Activated naive CD8-positive, alpha-beta T cell treated with anti-CD3 and anti-CD28 coated beads for 36 hours (primary cell): ENCODE measurements around the gene PLEKHA6. TPM values are rescaled to one million over a fixed set of nuclear protein-coding genes. Genes with fewer than 3 reads are reported as not detected.
A peak's percentile ranks its signal among the peaks of the same experiment; 100 is the strongest.

Source experiments
- DNase-seq: peaks from one replicate; pipeline ENCODE4 v3.0.0; 2021
- H3K27ac Mint-ChIP-seq: one replicate; pipeline ENCODE4 v1.8.0; 2022; ENCODE audit warnings: mild to moderate bottlenecking, moderate library complexity, mixed read lengths
- H3K27me3 Mint-ChIP-seq: one replicate; pipeline ENCODE4 v1.8.0; 2022; ENCODE audit warnings: mild to moderate bottlenecking, mixed read lengths
- H3K36me3 Mint-ChIP-seq: one replicate; pipeline ENCODE4 v1.8.0; 2021; ENCODE audit warnings: mild to moderate bottlenecking, mixed read lengths
- H3K4me1 Mint-ChIP-seq: one replicate; pipeline ENCODE4 v1.8.0; 2021; ENCODE audit warnings: mixed read lengths
- H3K4me3 Mint-ChIP-seq: one replicate; pipeline ENCODE4 v1.8.0; 2022; ENCODE audit warnings: mild to moderate bottlenecking, moderate library complexity, mixed read lengths
- H3K9me3 Mint-ChIP-seq: one replicate; pipeline ENCODE4 v1.8.0; 2022; ENCODE audit warnings: mixed read lengths
- total RNA-seq, 2 experiments: library from RNA; stranded (reverse); gene quantifications; one replicate each; pipeline ENCODE4 v1.2.3, GENCODE V29; 2021

Gene PLEKHA6
- total RNA-seq, 2 experiments from 2014 or later: 0.74 to 1.5 TPM

DNA sequence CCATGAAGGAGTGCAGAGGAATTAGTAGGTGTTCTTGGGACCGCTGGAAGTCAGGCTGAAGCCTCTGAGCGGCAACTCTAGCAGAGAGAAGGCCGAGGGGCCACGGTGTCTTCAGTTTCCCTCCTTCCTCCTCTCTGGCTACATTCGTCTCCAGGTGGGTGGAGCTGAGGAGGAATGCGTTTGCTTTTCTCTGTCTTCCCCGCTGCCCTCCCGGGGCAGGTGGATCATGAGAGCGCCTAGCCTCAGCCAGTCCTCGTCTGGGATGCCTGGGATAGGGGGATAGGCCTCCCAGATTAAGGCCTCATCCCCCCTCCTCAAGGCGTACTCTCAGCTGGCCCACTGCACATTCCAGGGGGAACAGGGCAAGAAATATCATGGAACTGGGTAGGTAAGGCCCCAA lies 138.5 kb downstream of the PLEKHA6 start:
- H3K36me3 Mint-ChIP-seq: no peaks in the 10 kb centered on the region
- no peak overlapping the region for H3K4me3 Mint-ChIP-seq
- no peaks in the 10 kb centered on the region for H3K4me1 Mint-ChIP-seq
- no peak for DNase-seq
- H3K9me3 Mint-ChIP-seq: no peaks in the 10 kb centered on the region
- no peaks in the 10 kb centered on the region for H3K27me3 Mint-ChIP-seq
- no peak overlapping the region for H3K27ac Mint-ChIP-seq

- DNase-seq: no peak
- Mint-ChIP-seq H3K4me3 (no peak overlapping the region), H3K36me3 (no peaks in the 10 kb centered on the region), H3K9me3 (no peaks in the 10 kb centered on the region), H3K4me1 (no peaks in the 10 kb centered on the region), H3K27me3 (no peaks in the 10 kb centered on the region), H3K27ac (no peak overlapping the region)
These were observed 139.6 kb downstream of the PLEKHA6 start for GRCh38 chr1:204219971-204220616.

- Mint-ChIP-seq H3K36me3 (no peaks in the 10 kb centered on the region), H3K4me1 (peaks cover 4% of the 10 kb centered on the region), H3K9me3 (no peaks in the 10 kb centered on the region), H3K27me3 (no peaks in the 10 kb centered on the region), H3K4me3 (no peak overlapping the region), H3K27ac (no peak overlapping the region)
- DNase-seq: no peak
These were observed 141.2 kb downstream of the PLEKHA6 start for GRCh38 chr1:204218552-204218951.

- H3K36me3 Mint-ChIP-seq: no peaks in the 10 kb centered on the region
- no peak overlapping the region for H3K27ac Mint-ChIP-seq
- no peak overlapping the region for H3K4me3 Mint-ChIP-seq
- no peaks in the 10 kb centered on the region for H3K27me3 Mint-ChIP-seq
- no peak for DNase-seq
- H3K4me1 Mint-ChIP-seq: peaks cover 4% of the 10 kb centered on the region
- H3K9me3 Mint-ChIP-seq: no peaks in the 10 kb centered on the region
These were observed 142.1 kb downstream of the PLEKHA6 start for GRCh38 chr1:204217648-204218000.

GRCh38 chr1:204216880-204217647 lies 142.7 kb downstream of the PLEKHA6 start:
- no peak overlapping the region for H3K27ac Mint-ChIP-seq
- H3K27me3 Mint-ChIP-seq: no peaks in the 10 kb centered on the region
- H3K9me3 Mint-ChIP-seq: no peaks in the 10 kb centered on the region
- DNase-seq: no peak
- no peaks in the 10 kb centered on the region for H3K36me3 Mint-ChIP-seq
- no peak overlapping the region for H3K4me3 Mint-ChIP-seq
- H3K4me1 Mint-ChIP-seq: peaks cover 4% of the 10 kb centered on the region

- H3K4me3 Mint-ChIP-seq: no peak overlapping the region
- peaks cover 4% of the 10 kb centered on the region for H3K4me1 Mint-ChIP-seq
- no peaks in the 10 kb centered on the region for H3K36me3 Mint-ChIP-seq
- H3K9me3 Mint-ChIP-seq: no peaks in the 10 kb centered on the region
- no peaks in the 10 kb centered on the region for H3K27me3 Mint-ChIP-seq
- no peak for DNase-seq
- no peak overlapping the region for H3K27ac Mint-ChIP-seq
These were observed 143.5 kb downstream of the PLEKHA6 start for GRCh38 chr1:204216236-204216635.

- peaks cover 4% of the 10 kb centered on the region for H3K4me1 Mint-ChIP-seq
- no peak within 1 kb of the TSS for H3K27ac Mint-ChIP-seq
- no peaks in the 10 kb centered on the region for H3K36me3 Mint-ChIP-seq
- peak within 1 kb of the TSS; percentile 51 for H3K4me3 Mint-ChIP-seq
- no peaks in the 10 kb centered on the region for H3K9me3 Mint-ChIP-seq
- no peaks in the 10 kb centered on the region for H3K27me3 Mint-ChIP-seq
- DNase-seq: peak; percentile 53
These were observed 145.8 kb downstream of the PLEKHA6 start, which contains the start of gene GOLT1A for GRCh38 chr1:204213668-204214662. GOLT1A (minus strand) TSS chr1:204213988; CDS start chr1:204213906, 82 bp downstream.

DNA sequence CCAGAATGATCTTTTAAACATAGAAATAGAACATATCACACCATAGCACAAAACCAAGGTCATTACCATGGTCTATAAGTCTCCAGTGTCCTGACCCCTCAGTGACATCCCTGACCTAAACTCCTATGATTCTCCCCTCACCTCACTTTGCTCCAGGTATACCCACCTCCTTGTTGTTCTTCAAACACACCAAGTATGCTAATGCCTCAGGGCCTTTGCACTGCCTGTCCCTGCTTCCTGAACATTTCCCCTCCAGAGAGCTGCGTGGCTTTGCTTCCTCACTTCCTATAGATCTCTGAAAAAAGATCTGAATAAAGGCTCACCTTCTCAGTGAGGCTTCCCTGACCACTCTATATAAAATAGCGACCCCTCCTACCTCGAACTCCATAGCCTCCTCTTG lies 147.0 kb downstream of the PLEKHA6 start:
- no peak for DNase-seq
- H3K4me3 Mint-ChIP-seq: no peak overlapping the region
- H3K4me1 Mint-ChIP-seq: peaks cover 4% of the 10 kb centered on the region
- no peak overlapping the region for H3K27ac Mint-ChIP-seq
- H3K36me3 Mint-ChIP-seq: no peaks in the 10 kb centered on the region
- no peaks in the 10 kb centered on the region for H3K9me3 Mint-ChIP-seq
- peaks cover 2% of the 10 kb centered on the region for H3K27me3 Mint-ChIP-seq

DNA sequence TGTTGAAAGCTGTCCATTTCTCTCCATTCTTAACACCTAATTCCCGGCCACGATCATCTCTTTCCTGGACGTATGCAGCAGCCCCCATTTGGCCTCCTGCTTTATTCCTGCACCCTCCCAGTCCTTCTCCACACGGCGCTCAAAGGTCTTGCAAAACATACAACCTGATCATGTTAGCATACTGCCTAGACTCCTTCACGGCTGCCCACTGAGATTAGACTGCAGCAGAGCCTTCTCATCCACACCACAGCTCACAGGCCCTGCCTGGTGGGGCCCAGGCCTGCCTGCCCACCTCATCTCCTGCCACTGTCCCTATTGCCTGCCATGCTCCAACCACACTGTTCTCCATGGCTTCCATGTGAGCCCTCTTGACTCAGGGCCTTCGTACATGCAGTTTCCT lies 148.7 kb downstream of the PLEKHA6 start:
- no peak for DNase-seq
- H3K36me3 Mint-ChIP-seq: no peaks in the 10 kb centered on the region
- no peak overlapping the region for H3K27ac Mint-ChIP-seq
- H3K9me3 Mint-ChIP-seq: no peaks in the 10 kb centered on the region
- no peak overlapping the region for H3K4me3 Mint-ChIP-seq
- H3K4me1 Mint-ChIP-seq: peaks cover 4% of the 10 kb centered on the region
- H3K27me3 Mint-ChIP-seq: peaks cover 9% of the 10 kb centered on the region

- H3K36me3 Mint-ChIP-seq: no peaks in the 10 kb centered on the region
These were observed 152.6 kb downstream of the PLEKHA6 start for GRCh38 chr1:204207136-204207616.

GRCh38 chr1:204206121-204206520 lies 153.6 kb downstream of the PLEKHA6 start:
- no peak for DNase-seq
- Mint-ChIP-seq H3K9me3 (no peaks in the 10 kb centered on the region), H3K27ac (no peak overlapping the region), H3K36me3 (no peaks in the 10 kb centered on the region), H3K4me1 (peaks cover 4% of the 10 kb centered on the region), H3K27me3 (peaks cover 32% of the 10 kb centered on the region), H3K4me3 (no peak overlapping the region)

More at GRCh38 chr1:204207136-204207616, 152.6 kb downstream of the PLEKHA6 start:
- Mint-ChIP-seq H3K9me3 (no peaks in the 10 kb centered on the region), H3K4me1 (peaks cover 4% of the 10 kb centered on the region), H3K27me3 (peaks cover 32% of the 10 kb centered on the region), H3K27ac (no peak overlapping the region), H3K4me3 (no peak overlapping the region)
- DNase-seq: peak; percentile 76

DNA sequence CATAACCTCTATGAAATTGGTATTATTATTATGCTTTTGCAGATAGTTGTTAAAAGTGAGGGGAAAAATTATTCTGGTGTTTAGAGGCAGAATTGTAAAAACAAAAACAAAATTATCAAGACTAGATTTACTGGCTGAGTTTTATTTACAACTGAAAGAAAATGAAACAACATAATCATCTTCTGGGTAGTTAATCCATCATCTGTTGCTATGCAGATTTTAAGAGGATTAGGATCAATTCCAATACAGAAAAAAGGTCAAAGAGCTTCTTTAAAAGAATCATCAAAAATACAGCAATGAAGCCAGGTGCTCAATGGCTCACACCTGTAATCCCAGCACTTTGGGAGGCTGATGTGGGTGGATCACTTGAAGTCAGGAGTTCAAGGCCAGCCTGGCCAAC lies 154.2 kb downstream of the PLEKHA6 start:
- no peak for DNase-seq
- Mint-ChIP-seq H3K4me1 (peaks cover 4% of the 10 kb centered on the region), H3K36me3 (no peaks in the 10 kb centered on the region), H3K4me3 (no peak overlapping the region), H3K27ac (no peak overlapping the region), H3K27me3 (peaks cover 32% of the 10 kb centered on the region), H3K9me3 (no peaks in the 10 kb centered on the region)

- Mint-ChIP-seq H3K36me3 (no peaks in the 10 kb centered on the region), H3K27ac (no peak overlapping the region), H3K4me3 (no peak overlapping the region), H3K9me3 (no peaks in the 10 kb centered on the region), H3K4me1 (peaks cover 4% of the 10 kb centered on the region), H3K27me3 (peaks cover 32% of the 10 kb centered on the region)
- no peak for DNase-seq
These were observed 154.8 kb downstream of the PLEKHA6 start for GRCh38 chr1:204204944-204205343.

DNA sequence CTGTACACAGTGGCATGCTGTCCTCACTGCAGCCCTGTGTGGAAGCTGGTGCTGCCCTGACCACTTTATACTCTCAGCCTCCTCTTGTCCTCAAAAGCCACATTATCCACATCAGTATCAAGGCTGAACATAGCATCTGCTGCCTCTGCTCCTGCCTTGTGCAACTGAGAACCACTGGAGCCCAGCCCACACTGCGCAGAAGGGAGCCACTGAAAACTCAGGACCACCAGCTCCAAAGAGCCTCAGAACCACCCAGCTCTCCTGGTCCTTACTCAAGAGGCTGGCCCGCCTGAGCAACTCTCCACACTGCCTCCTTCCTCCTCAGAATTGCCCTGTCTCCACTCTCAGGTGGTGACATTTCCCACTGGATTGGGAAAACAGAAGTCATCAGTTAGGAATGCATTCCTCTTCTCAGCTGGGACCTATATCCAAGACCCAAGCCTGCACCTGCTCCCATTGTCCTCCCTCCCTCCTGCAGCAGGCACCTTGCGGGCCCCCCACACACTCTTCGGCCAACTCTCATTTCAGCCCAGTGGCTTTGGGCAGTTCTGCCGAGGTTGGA lies 156.4 kb downstream of the PLEKHA6 start:
- Mint-ChIP-seq H3K4me1 (peaks cover 4% of the 10 kb centered on the region), H3K9me3 (no peaks in the 10 kb centered on the region), H3K36me3 (no peaks in the 10 kb centered on the region), H3K27ac (no peak overlapping the region), H3K4me3 (no peak overlapping the region), H3K27me3 (peaks cover 32% of the 10 kb centered on the region)
- DNase-seq: no peak
